ENCODE data around the gene UNC5A.

Gene UNC5A

DNA sequence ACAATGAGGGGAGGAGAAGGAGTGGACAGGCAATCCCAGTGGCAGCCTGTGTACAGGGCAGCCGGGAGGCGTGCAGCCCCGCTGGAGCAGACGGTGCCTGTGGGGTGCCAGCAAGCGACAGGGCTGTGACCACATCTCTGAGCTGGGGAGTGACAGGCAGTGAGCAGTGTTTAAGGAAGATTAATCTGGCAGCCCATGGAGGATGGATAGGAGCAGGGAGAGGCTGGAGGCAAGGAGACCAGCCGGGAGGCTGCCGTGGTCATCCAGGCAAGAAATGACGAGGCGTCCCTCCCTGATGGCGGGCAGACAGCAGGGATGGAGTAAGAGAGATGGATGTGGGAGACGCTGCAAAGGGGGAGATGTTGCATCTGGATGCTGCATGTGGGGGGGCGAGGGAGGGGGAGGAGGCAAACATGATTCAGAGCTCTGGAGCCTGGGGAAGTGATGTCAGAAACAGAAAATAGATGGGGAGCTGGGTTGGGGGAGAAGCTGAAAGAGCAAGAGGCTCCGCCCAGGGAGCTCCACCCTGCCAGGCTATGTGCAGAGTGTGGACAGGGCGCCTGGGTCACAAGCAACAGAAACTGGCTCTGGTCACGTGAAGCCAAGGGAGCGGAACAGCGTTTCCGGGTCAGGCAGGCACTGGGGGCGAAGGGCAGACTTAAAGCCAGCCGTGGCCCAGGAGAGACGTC is 12.6 kb downstream of the UNC5A start:
- H4K5ac ChIP-seq (ENCODE audit: low read length) = no peak overlapping the region
- H3K4me3 ChIP-seq (ENCODE audit: low read length) = no peak overlapping the region
- no peak overlapping the region for H2BK120ac ChIP-seq (ENCODE audit: low read depth, low read length)
- H3K18ac ChIP-seq (ENCODE audit: low read length) = no peak overlapping the region
- no peak overlapping the region for H3K27ac ChIP-seq (ENCODE audit: low read depth, low read length)
- H2AK5ac ChIP-seq (ENCODE audit: low read length) = no peak overlapping the region
- H3K4me2 ChIP-seq (ENCODE audit: low read length) = no peak overlapping the region
- H3K27me3 ChIP-seq (ENCODE audit: insufficient read depth, low read length, poor library complexity) = no peaks in the 10 kb centered on the region
- H3K4ac ChIP-seq (ENCODE audit: low read depth, low read length) = no peak overlapping the region
- no peak overlapping the region for H3K9ac ChIP-seq (ENCODE audit: low read length)
- no peaks in the 10 kb centered on the region for H3K79me1 ChIP-seq (ENCODE audit: low read length)
- no peak overlapping the region for H3K23ac ChIP-seq (ENCODE audit: low read length)
- no peaks in the 10 kb centered on the region for H3K4me1 ChIP-seq (ENCODE audit: control insufficient read depth, low read depth, low read length)
- no peaks in the 10 kb centered on the region for H3K79me2 ChIP-seq (ENCODE audit: control insufficient read depth, insufficient read depth, low read length)
- no peak overlapping the region for H4K8ac ChIP-seq (ENCODE audit: low read depth, low read length)
- no peak overlapping the region for H2BK5ac ChIP-seq (ENCODE audit: low read length)
- no peaks in the 10 kb centered on the region for H3K36me3 ChIP-seq (ENCODE audit: control insufficient read depth, insufficient read depth, low read length)
- no peak for DNase-seq
- no peak overlapping the region for H2BK15ac ChIP-seq (replicated peaks; ENCODE audit: low read depth)
- no peak overlapping the region for H3K56ac ChIP-seq (ENCODE audit: low read length)
- no CpG with 5 or more reads among the region's 21 CpGs for WGBS (ENCODE audit: extremely low coverage, insufficient coverage, low lambda C conversion rate)

DNA sequence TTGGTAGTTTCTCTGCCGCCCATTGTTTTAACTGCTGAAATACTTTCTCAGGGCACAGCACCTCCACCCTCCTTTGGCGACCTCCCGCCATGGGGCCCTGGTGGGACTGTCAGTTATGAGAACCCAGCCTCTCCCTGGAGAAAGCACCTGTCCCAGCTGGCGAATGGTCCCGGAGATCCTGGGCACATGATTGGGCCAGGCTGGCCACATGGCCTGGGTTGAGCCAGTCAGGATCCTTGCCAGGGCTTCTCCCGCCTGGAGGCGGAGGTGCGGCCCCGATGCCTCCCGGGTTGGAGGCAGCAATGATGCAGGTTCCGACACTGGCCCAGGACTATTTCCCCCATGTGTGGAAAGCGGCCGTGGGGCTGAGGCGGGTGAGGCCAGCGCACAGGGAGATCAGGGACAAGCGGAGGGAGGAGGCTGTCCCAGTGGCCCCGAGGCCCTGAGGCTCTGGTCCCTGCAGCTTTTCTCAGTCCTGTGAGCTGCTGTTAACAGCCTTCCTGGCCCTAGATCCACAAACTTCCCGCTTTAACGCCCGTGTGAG is 13.6 kb downstream of the UNC5A start:
- Histone ChIP-seq H3K4ac (ENCODE audit: low read depth, low read length) (no peak overlapping the region), H2BK15ac (replicated peaks; ENCODE audit: low read depth) (no peak overlapping the region), H4K8ac (ENCODE audit: low read depth, low read length) (no peak overlapping the region), H3K36me3 (ENCODE audit: control insufficient read depth, insufficient read depth, low read length) (no peaks in the 10 kb centered on the region), H3K27ac (ENCODE audit: low read depth, low read length) (no peak overlapping the region), H3K79me2 (ENCODE audit: control insufficient read depth, insufficient read depth, low read length) (no peaks in the 10 kb centered on the region), H3K18ac (ENCODE audit: low read length) (no peak overlapping the region), H3K23ac (ENCODE audit: low read length) (no peak overlapping the region), H3K56ac (ENCODE audit: low read length) (no peak overlapping the region), H3K4me1 (ENCODE audit: control insufficient read depth, low read depth, low read length) (no peaks in the 10 kb centered on the region), H4K5ac (ENCODE audit: low read length) (no peak overlapping the region), H2BK5ac (ENCODE audit: low read length) (no peak overlapping the region), H3K79me1 (ENCODE audit: low read length) (no peaks in the 10 kb centered on the region), H3K4me3 (ENCODE audit: low read length) (no peak overlapping the region), H3K9ac (ENCODE audit: low read length) (no peak overlapping the region), H2BK120ac (ENCODE audit: low read depth, low read length) (no peak overlapping the region), H2AK5ac (ENCODE audit: low read length) (no peak overlapping the region), H3K27me3 (ENCODE audit: insufficient read depth, low read length, poor library complexity) (no peaks in the 10 kb centered on the region), H3K4me2 (ENCODE audit: low read length) (no peak overlapping the region)
- DNase-seq = no peak
- no CpG with 5 or more reads among the region's 20 CpGs for WGBS (ENCODE audit: extremely low coverage, insufficient coverage, low lambda C conversion rate)

DNA sequence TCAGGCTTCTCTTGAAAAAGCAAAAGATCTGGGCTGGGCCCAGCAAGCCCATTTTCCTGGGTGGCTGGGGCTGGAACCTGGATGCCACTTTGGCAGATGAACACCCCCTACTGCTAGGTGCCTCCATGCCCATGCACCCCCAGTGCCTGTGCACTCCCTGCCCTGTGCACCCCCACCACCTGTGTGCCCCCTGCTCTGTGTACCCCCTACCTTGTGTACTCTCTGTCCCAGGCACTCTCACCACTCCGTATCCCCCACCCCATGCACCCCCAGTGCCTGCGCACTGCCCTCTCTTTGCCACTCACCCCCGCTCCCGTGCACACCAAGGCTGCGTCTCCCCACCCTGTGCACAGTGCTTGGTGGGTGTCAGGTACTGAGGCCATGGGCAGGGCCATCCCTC is 14.2 kb downstream of the UNC5A start:
- DNase-seq = no peak
- Histone ChIP-seq H3K4me1 (ENCODE audit: control insufficient read depth, low read depth, low read length) (no peaks in the 10 kb centered on the region), H3K23ac (ENCODE audit: low read length) (no peak overlapping the region), H3K56ac (ENCODE audit: low read length) (no peak overlapping the region), H4K8ac (ENCODE audit: low read depth, low read length) (no peak overlapping the region), H3K9ac (ENCODE audit: low read length) (no peak overlapping the region), H3K4ac (ENCODE audit: low read depth, low read length) (no peak overlapping the region), H3K27me3 (ENCODE audit: insufficient read depth, low read length, poor library complexity) (no peaks in the 10 kb centered on the region), H3K18ac (ENCODE audit: low read length) (no peak overlapping the region), H3K4me2 (ENCODE audit: low read length) (no peak overlapping the region), H3K79me1 (ENCODE audit: low read length) (no peaks in the 10 kb centered on the region), H3K27ac (ENCODE audit: low read depth, low read length) (no peak overlapping the region), H4K5ac (ENCODE audit: low read length) (no peak overlapping the region), H2AK5ac (ENCODE audit: low read length) (no peak overlapping the region), H2BK120ac (ENCODE audit: low read depth, low read length) (no peak overlapping the region), H3K36me3 (ENCODE audit: control insufficient read depth, insufficient read depth, low read length) (no peaks in the 10 kb centered on the region), H3K79me2 (ENCODE audit: control insufficient read depth, insufficient read depth, low read length) (no peaks in the 10 kb centered on the region), H2BK15ac (replicated peaks; ENCODE audit: low read depth) (no peak overlapping the region), H3K4me3 (ENCODE audit: low read length) (no peak overlapping the region), H2BK5ac (ENCODE audit: low read length) (no peak overlapping the region)
- whole genome bisulfite sequencing (ENCODE audit: extremely low coverage, insufficient coverage, low lambda C conversion rate) = no CpG with 5 or more reads among the region's 5 CpGs

DNA sequence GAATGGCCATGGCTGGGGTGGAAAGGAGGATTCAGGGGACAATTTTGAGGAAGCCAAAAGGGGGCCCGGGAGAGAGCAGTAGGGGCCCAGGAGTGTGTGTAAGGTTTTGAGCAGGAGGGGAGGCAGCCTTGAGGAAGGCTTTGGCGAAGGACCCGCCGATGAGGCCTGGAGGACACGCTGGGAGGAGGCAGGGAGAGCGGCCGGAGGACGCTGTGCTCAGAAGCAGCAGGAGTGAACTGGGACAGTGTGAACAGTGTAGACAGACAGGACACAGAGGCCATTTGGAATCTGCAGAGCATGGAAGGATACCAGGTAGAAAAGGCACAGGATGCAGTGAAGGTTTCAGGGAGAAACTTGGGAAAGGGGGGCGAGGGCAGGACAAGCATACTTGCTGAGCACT is 14.9 kb downstream of the UNC5A start:
- H3K4me3 ChIP-seq (ENCODE audit: low read length) = no peak overlapping the region
- H2BK15ac ChIP-seq (replicated peaks; ENCODE audit: low read depth) = no peak overlapping the region
- no peak overlapping the region for H3K56ac ChIP-seq (ENCODE audit: low read length)
- H3K18ac ChIP-seq (ENCODE audit: low read length) = no peak overlapping the region
- H3K4me1 ChIP-seq (ENCODE audit: control insufficient read depth, low read depth, low read length) = no peaks in the 10 kb centered on the region
- H3K23ac ChIP-seq (ENCODE audit: low read length) = no peak overlapping the region
- no CpG with 5 or more reads among the region's 9 CpGs for WGBS (ENCODE audit: extremely low coverage, insufficient coverage, low lambda C conversion rate)
- DNase-seq = no peak
- H3K27ac ChIP-seq (ENCODE audit: low read depth, low read length) = no peak overlapping the region
- H3K27me3 ChIP-seq (ENCODE audit: insufficient read depth, low read length, poor library complexity) = no peaks in the 10 kb centered on the region
- H3K9ac ChIP-seq (ENCODE audit: low read length) = no peak overlapping the region
- no peaks in the 10 kb centered on the region for H3K79me2 ChIP-seq (ENCODE audit: control insufficient read depth, insufficient read depth, low read length)
- no peak overlapping the region for H4K8ac ChIP-seq (ENCODE audit: low read depth, low read length)
- H3K79me1 ChIP-seq (ENCODE audit: low read length) = no peaks in the 10 kb centered on the region
- H2BK120ac ChIP-seq (ENCODE audit: low read depth, low read length) = no peak overlapping the region
- H3K4me2 ChIP-seq (ENCODE audit: low read length) = no peak overlapping the region
- no peaks in the 10 kb centered on the region for H3K36me3 ChIP-seq (ENCODE audit: control insufficient read depth, insufficient read depth, low read length)
- H4K5ac ChIP-seq (ENCODE audit: low read length) = no peak overlapping the region
- H3K4ac ChIP-seq (ENCODE audit: low read depth, low read length) = no peak overlapping the region
- H2AK5ac ChIP-seq (ENCODE audit: low read length) = no peak overlapping the region
- H2BK5ac ChIP-seq (ENCODE audit: low read length) = no peak overlapping the region

DNA sequence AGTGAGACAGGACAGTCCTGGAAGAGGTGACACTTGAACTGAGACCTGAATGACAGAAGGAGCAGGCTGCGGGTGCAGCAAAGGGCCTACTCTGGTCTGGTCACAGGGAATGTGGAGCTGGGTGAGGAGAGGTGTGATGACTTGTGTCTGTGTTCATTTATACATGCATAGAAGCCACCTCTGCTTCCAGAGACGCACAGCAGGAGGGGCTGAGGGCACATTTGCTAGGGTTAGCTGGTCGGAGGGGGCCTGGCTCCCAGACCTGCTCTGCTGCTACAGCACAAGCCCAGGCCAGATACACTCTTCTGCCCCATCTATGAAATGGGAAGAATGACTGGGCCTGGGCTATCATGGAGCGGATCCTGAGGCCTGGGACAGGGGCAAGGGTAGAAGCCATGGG is 15.6 kb downstream of the UNC5A start:
- H3K79me1 ChIP-seq (ENCODE audit: low read length) = no peaks in the 10 kb centered on the region
- no peak overlapping the region for H2AK5ac ChIP-seq (ENCODE audit: low read length)
- H3K23ac ChIP-seq (ENCODE audit: low read length) = no peak overlapping the region
- H3K56ac ChIP-seq (ENCODE audit: low read length) = no peak overlapping the region
- H4K8ac ChIP-seq (ENCODE audit: low read depth, low read length) = no peak overlapping the region
- H3K36me3 ChIP-seq (ENCODE audit: control insufficient read depth, insufficient read depth, low read length) = no peaks in the 10 kb centered on the region
- no CpG with 5 or more reads among the region's 4 CpGs for WGBS (ENCODE audit: extremely low coverage, insufficient coverage, low lambda C conversion rate)
- no peaks in the 10 kb centered on the region for H3K79me2 ChIP-seq (ENCODE audit: control insufficient read depth, insufficient read depth, low read length)
- H2BK15ac ChIP-seq (replicated peaks; ENCODE audit: low read depth) = no peak overlapping the region
- no peak overlapping the region for H2BK120ac ChIP-seq (ENCODE audit: low read depth, low read length)
- no peak overlapping the region for H4K5ac ChIP-seq (ENCODE audit: low read length)
- H3K18ac ChIP-seq (ENCODE audit: low read length) = no peak overlapping the region
- no peak overlapping the region for H3K27ac ChIP-seq (ENCODE audit: low read depth, low read length)
- no peak for DNase-seq
- no peak overlapping the region for H3K9ac ChIP-seq (ENCODE audit: low read length)
- H3K27me3 ChIP-seq (ENCODE audit: insufficient read depth, low read length, poor library complexity) = no peaks in the 10 kb centered on the region
- H3K4me3 ChIP-seq (ENCODE audit: low read length) = no peak overlapping the region
- H2BK5ac ChIP-seq (ENCODE audit: low read length) = no peak overlapping the region
- no peak overlapping the region for H3K4ac ChIP-seq (ENCODE audit: low read depth, low read length)
- H3K4me1 ChIP-seq (ENCODE audit: control insufficient read depth, low read depth, low read length) = no peaks in the 10 kb centered on the region
- no peak overlapping the region for H3K4me2 ChIP-seq (ENCODE audit: low read length)
